SK-N-SH (cell line): ENCODE measurements around the gene ACSL3. TPM values are rescaled to one million over a fixed set of nuclear protein-coding genes. Genes with fewer than 3 reads are reported as not detected.
A peak's percentile ranks its signal among the peaks of the same experiment; 100 is the strongest.

Experiments used
- CTCF ChIA-PET: fragments of 300-600, 350-600 bp; formaldehyde crosslinking; extraction: SDS; loops from one replicate; lab custom pipeline; 2021; lab: Yijun Ruan, JAX
- POLR2A ChIA-PET: fragments of 350-600 bp; sonication (Branson Sonifier 250); formaldehyde crosslinking; extraction: SDS; loops from one replicate; lab custom pipeline; 2020; ENCODE audit warnings: antibody characterized with exemption, inconsistent platforms; lab: Yijun Ruan, JAX
- DNase-seq: peaks from one replicate; pipeline ENCODE4 v3.0.0; 2012
- H2AFZ ChIP-seq: fragments of 200-600 bp; sonication (generic); 2 replicates; pipeline ENCODE4 v1.8.1; 2016; ENCODE audit warnings: antibody characterized with exemption, mild to moderate bottlenecking, low read depth
- H3F3A ChIP-seq: fragments of 200-600 bp; sonication (generic); replicated peaks from 2 replicates; pipeline ENCODE3; 2016; ENCODE audit warnings: antibody characterized with exemption, mild to moderate bottlenecking; ENCODE audit not compliant: insufficient read depth
- H3K27ac ChIP-seq, 2 experiments: fragments of 200-500 bp in 1 of 2; fragments of 200-600 bp in 1 of 2; sonication (Bioruptor generic) in 1 of 2; sonication (generic), shearing (Covaris generic) in 1 of 2; 2 replicates each; pipeline versions ENCODE4 v1.5.1 to v1.6.1; 2014 to 2016; ENCODE audit warnings: low read depth in 2 of 2, inconsistent platforms in 1 of 2, low read length in 1 of 2, mild to moderate bottlenecking in 1 of 2, mixed read lengths in 1 of 2
- H3K27me3 ChIP-seq: fragments of 200-600 bp; sonication (generic), shearing (Covaris generic); 2 replicates; pipeline ENCODE4 v1.6.1; 2016; ENCODE audit warnings: mixed run types; ENCODE audit not compliant: insufficient read depth
- H3K36me3 ChIP-seq, 2 experiments: fragments of 200-500 bp in 1 of 2; fragments of 200-600 bp in 1 of 2; sonication (Bioruptor generic) in 1 of 2; sonication (generic) in 1 of 2; replicated peaks in 1 of 2; 2 replicates each; pipeline versions ENCODE3 to v1.5.1; 2014 to 2016; ENCODE audit warnings: low read length in 1 of 2, mild to moderate bottlenecking in 1 of 2; ENCODE audit not compliant: insufficient read depth in 2 of 2, control insufficient read depth in 1 of 2
- H3K4me1 ChIP-seq, 2 experiments: fragments of 200-500 bp in 1 of 2; fragments of 200-600 bp in 1 of 2; sonication (Bioruptor generic) in 1 of 2; sonication (generic), shearing (Covaris generic) in 1 of 2; 2 replicates each; pipeline versions ENCODE4 v1.5.1 to v1.6.1; 2014 to 2016; ENCODE audit warnings: low read depth in 1 of 2, low read length in 1 of 2, mixed run types in 1 of 2; ENCODE audit not compliant: insufficient read depth in 2 of 2, control insufficient read depth in 1 of 2
- H3K4me2 ChIP-seq: fragments of 200-600 bp; sonication (generic), shearing (Covaris generic); 2 replicates; pipeline ENCODE4 v1.6.1; 2017; ENCODE audit warnings: mixed run types
- H3K4me3 ChIP-seq, 2 experiments: fragments of 200-500 bp in 1 of 2; fragments of 200-600 bp in 1 of 2; sonication (Bioruptor generic) in 1 of 2; sonication (generic), shearing (Covaris generic) in 1 of 2; 2 replicates each; pipeline versions ENCODE4 v1.5.1 to v1.8.1; 2014 to 2016; ENCODE audit warnings: low read depth in 2 of 2, inconsistent platforms in 1 of 2, low read length in 1 of 2, mild to moderate bottlenecking in 1 of 2, mixed read lengths in 1 of 2, moderate library complexity in 1 of 2
- H3K79me2 ChIP-seq: fragments of 200-600 bp; sonication (generic); 2 replicates; pipeline ENCODE4 v1.8.1; 2017; ENCODE audit warnings: mild to moderate bottlenecking; ENCODE audit not compliant: insufficient read depth
- H3K9ac ChIP-seq: fragments of 200-600 bp; sonication (generic); 2 replicates; pipeline ENCODE4 v1.6.1; 2017; ENCODE audit warnings: mixed run types
- H3K9me2 ChIP-seq: fragments of 200-600 bp; sonication (generic); 2 replicates; pipeline ENCODE4 v1.6.1; 2017; ENCODE audit warnings: mixed run types
- H3K9me3 ChIP-seq: fragments of 200-600 bp; sonication (generic); 2 replicates; pipeline ENCODE4 v1.6.1; 2017; ENCODE audit warnings: mixed run types, mild to moderate bottlenecking, moderate library complexity
- H4K20me1 ChIP-seq: fragments of 200-600 bp; sonication (generic); 2 replicates; pipeline ENCODE4 v1.6.1; 2017; ENCODE audit warnings: mild to moderate bottlenecking, mixed run types; ENCODE audit not compliant: insufficient read depth
- ELF1 ChIP-seq: IDR thresholded peaks from 2 replicates; pipeline ENCODE4 v1.4.0; 2012
- FOSL2 ChIP-seq: IDR thresholded peaks from 2 replicates; pipeline ENCODE4 v1.4.0; 2012; ENCODE audit warnings: low read depth, mild to moderate bottlenecking, moderate library complexity, borderline replicate concordance
- GABPA ChIP-seq: IDR thresholded peaks from 2 replicates; pipeline ENCODE4 v1.4.0; 2012; ENCODE audit warnings: low read depth, mild to moderate bottlenecking
- GATA2 ChIP-seq: sonication (generic); formaldehyde crosslinking; IDR thresholded peaks from 2 replicates; pipeline ENCODE4 v1.5.0; 2020; ENCODE audit warnings: mild to moderate bottlenecking, missing genetic modification reagents
- IRF3 ChIP-seq: fragments of 150-350 bp; IDR thresholded peaks from 2 replicates; pipeline ENCODE4 v1.6.1; 2016; ENCODE audit warnings: mild to moderate bottlenecking, low read depth, low read length
- JUND ChIP-seq: IDR thresholded peaks from 2 replicates; pipeline ENCODE4 v1.4.0; 2012
- MEF2A ChIP-seq: IDR thresholded peaks from 2 replicates; pipeline ENCODE4 v1.4.0; 2012; ENCODE audit warnings: low read depth, borderline replicate concordance
- NFIC ChIP-seq: IDR thresholded peaks from 2 replicates; pipeline ENCODE4 v1.4.0; 2012; ENCODE audit warnings: borderline replicate concordance
- RAD21 ChIP-seq: IDR thresholded peaks from 2 replicates; pipeline ENCODE4 v1.6.1; 2012; ENCODE audit warnings: mild to moderate bottlenecking, low read length
- RCOR1 ChIP-seq: fragments of 150-350 bp; IDR thresholded peaks from 2 replicates; pipeline ENCODE4 v1.6.1; 2017; ENCODE audit warnings: antibody characterized with exemption, low read length
- RFX5 ChIP-seq: IDR thresholded peaks from 2 replicates; pipeline ENCODE4 v1.6.1; 2012; ENCODE audit warnings: mild to moderate bottlenecking, improper control_type of control experiment, low read length
- RXRA ChIP-seq: IDR thresholded peaks from 2 replicates; pipeline ENCODE4 v1.4.0; 2012; ENCODE audit warnings: low read depth, mild to moderate bottlenecking, borderline replicate concordance
- SIN3A ChIP-seq: IDR thresholded peaks from 2 replicates; pipeline ENCODE4 v1.6.1; 2012; ENCODE audit warnings: low read depth, mild to moderate bottlenecking, low read length, moderate library complexity, borderline replicate concordance
- TAF1 ChIP-seq: IDR thresholded peaks from 2 replicates; pipeline ENCODE4 v1.6.1; 2012; ENCODE audit warnings: low read depth, mild to moderate bottlenecking, low read length, moderate library complexity, borderline replicate concordance
- TEAD4 ChIP-seq: IDR thresholded peaks from 2 replicates; pipeline ENCODE4 v1.4.0; 2012; ENCODE audit warnings: mild to moderate bottlenecking, borderline replicate concordance; ENCODE audit not compliant: insufficient read depth
- WGBS: methylation state at CpG from one replicate; pipeline ENCODE4 v1.1.6; 2017; ENCODE audit warnings: low lambda C conversion rate; 5-methylcytosine and 5-hydroxymethylcytosine counted together
- polyA plus RNA-seq, 3 experiments: library from polyadenylated mRNA; depleted of rRNA; stranded (reverse); fragments of >200 nt; gene quantifications; 2 replicates each; pipeline ENCODE4 v1.2.3, GENCODE V29; 2012
- TF ChIP-seq, protein P1 (sequence below): IDR thresholded peaks from 2 replicates; pipeline ENCODE4; 2012
- TF ChIP-seq, protein P2 (sequence below): IDR thresholded peaks from 2 replicates; pipeline ENCODE4 v1.4.0; 2012; ENCODE audit warnings: low read depth, borderline replicate concordance
- TF ChIP-seq, protein P3 (sequence below): IDR thresholded peaks from 2 replicates; pipeline ENCODE4 v1.4.0; 2012; ENCODE audit warnings: low read depth

ACSL3 gene
- polyA plus RNA-seq, 1 of the 3 experiments (the other 2 are of a cell fraction) = 15.7 TPM

GRCh38 chr2:222944971-222945740, 84.3 kb downstream of the ACSL3 start:
- Histone ChIP-seq H3K9me2 (no peaks in the 10 kb centered on the region), H2AFZ (no peak overlapping the region), H3K4me1 (peaks cover 4 to 33% of the 10 kb centered on the region in 2 experiments; a peak in 3 of 4 replicates)
- no peak for TF ChIP-seq FOSL2
- TF ChIP-seq RAD21 = 0 out of 2 replicates have a peak, but pooled peaks have one; percentile 7
- TF ChIP-seq JUND = 0 out of 2 replicates have a peak, but pooled peaks have one; percentile 3
- TF ChIP-seq RCOR1 = peak; percentile 47; the same call in 1 of the 2 replicates
- peak; percentile 31; the same call in 1 of the 2 replicates for TF ChIP-seq GATA2 (CRISPR knock-in tag)
- TF ChIP-seq, all 33 proteins: peak for 4
- H3K9me3 ChIP-seq = no peaks in the 10 kb centered on the region
- H4K20me1 ChIP-seq = no peaks in the 10 kb centered on the region
- CTCF ChIA-PET = interaction anchor here (1.2 to 3.4 kb wide), 3 partner anchors 13 to 255 kb away, joined by 3 to 11 read pairs (median 10); no protein-coding TSS in a partner anchor
- peaks cover 26% of the 10 kb centered on the region for H3F3A ChIP-seq
- POLR2A ChIA-PET = no interaction called here
- peak; percentile 12 for DNase-seq
- no peak overlapping the region for H3K4me2 ChIP-seq
- no peaks in the 10 kb centered on the region for H3K79me2 ChIP-seq
- peak overlapping the region; percentile 68 to 69; a peak in 3 of 4 replicates for H3K27ac ChIP-seq
- 68% methylated on average over 5 of the region's 5 CpGs for WGBS
- H3K4me3 ChIP-seq = no peak overlapping the region
- peaks cover 11 to 16% of the 10 kb centered on the region in 2 experiments for H3K36me3 ChIP-seq
- no peak overlapping the region for H3K9ac ChIP-seq
- H3K27me3 ChIP-seq = no peaks in the 10 kb centered on the region

GRCh38 chr2:222945887-222946286, 85.1 kb downstream of the ACSL3 start:
- ChIA-PET CTCF (interaction anchor here (1.3 to 3.4 kb wide), 3 partner anchors 14 to 255 kb away, joined by 4 to 11 read pairs (median 10); no protein-coding TSS in a partner anchor), POLR2A (no interaction called here)
- 91% methylated on average over 8 of the region's 8 CpGs for WGBS

More at GRCh38 chr2:222945887-222946286, 85.1 kb downstream of the ACSL3 start:
- no peak overlapping the region for H3K27ac ChIP-seq
- H3K79me2 ChIP-seq = no peaks in the 10 kb centered on the region
- no peak for TF ChIP-seq RXRA
- TF ChIP-seq, protein P1, sequence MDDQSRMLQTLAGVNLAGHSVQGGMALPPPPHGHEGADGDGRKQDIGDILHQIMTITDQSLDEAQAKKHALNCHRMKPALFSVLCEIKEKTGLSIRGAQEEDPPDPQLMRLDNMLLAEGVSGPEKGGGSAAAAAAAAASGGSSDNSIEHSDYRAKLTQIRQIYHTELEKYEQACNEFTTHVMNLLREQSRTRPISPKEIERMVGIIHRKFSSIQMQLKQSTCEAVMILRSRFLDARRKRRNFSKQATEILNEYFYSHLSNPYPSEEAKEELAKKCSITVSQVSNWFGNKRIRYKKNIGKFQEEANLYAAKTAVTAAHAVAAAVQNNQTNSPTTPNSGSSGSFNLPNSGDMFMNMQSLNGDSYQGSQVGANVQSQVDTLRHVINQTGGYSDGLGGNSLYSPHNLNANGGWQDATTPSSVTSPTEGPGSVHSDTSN = no peak
- TF ChIP-seq TEAD4 = no peak
- no peak for TF ChIP-seq TAF1
- no peak for TF ChIP-seq ELF1
- TF ChIP-seq IRF3 = no peak
- TF ChIP-seq, protein P2, sequence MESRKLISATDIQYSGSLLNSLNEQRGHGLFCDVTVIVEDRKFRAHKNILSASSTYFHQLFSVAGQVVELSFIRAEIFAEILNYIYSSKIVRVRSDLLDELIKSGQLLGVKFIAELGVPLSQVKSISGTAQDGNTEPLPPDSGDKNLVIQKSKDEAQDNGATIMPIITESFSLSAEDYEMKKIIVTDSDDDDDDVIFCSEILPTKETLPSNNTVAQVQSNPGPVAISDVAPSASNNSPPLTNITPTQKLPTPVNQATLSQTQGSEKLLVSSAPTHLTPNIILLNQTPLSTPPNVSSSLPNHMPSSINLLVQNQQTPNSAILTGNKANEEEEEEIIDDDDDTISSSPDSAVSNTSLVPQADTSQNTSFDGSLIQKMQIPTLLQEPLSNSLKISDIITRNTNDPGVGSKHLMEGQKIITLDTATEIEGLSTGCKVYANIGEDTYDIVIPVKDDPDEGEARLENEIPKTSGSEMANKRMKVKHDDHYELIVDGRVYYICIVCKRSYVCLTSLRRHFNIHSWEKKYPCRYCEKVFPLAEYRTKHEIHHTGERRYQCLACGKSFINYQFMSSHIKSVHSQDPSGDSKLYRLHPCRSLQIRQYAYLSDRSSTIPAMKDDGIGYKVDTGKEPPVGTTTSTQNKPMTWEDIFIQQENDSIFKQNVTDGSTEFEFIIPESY = no peak
- no peak for TF ChIP-seq SIN3A
- no peak for TF ChIP-seq RFX5
- no peak for TF ChIP-seq MEF2A
- no peak for TF ChIP-seq GATA2 (CRISPR knock-in tag)
- TF ChIP-seq RAD21 = no peak
- TF ChIP-seq GABPA = no peak
- TF ChIP-seq, protein P3, sequence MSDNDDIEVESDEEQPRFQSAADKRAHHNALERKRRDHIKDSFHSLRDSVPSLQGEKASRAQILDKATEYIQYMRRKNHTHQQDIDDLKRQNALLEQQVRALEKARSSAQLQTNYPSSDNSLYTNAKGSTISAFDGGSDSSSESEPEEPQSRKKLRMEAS = no peak
- no peak for TF ChIP-seq NFIC
- TF ChIP-seq, all 33 proteins: peak for 0
- Histone ChIP-seq H4K20me1 (no peaks in the 10 kb centered on the region), H3K9me2 (no peaks in the 10 kb centered on the region), H3F3A (peaks cover 33% of the 10 kb centered on the region), H3K27me3 (no peaks in the 10 kb centered on the region), H3K4me1 (peaks cover 4 to 33% of the 10 kb centered on the region in 2 experiments; a peak in 3 of 4 replicates), H2AFZ (no peak overlapping the region), H3K9ac (no peak overlapping the region), H3K4me2 (no peak overlapping the region), H3K4me3 (no peak overlapping the region), H3K9me3 (no peaks in the 10 kb centered on the region), H3K36me3 (peaks cover 6 to 10% of the 10 kb centered on the region in 2 experiments)
- no peak for DNase-seq
